Smooth muscle cell (in vitro differentiated cells): ENCODE measurements around the gene DOK4. TPM values are rescaled to one million over a fixed set of nuclear protein-coding genes. Genes with fewer than 3 reads are reported as not detected.

Experiments
- DNase-seq: peaks from one replicate; lab custom pipeline; 2025; ENCODE audit not compliant: unreplicated experiment; lab: John Stamatoyannopoulos, UW
- H2AFZ ChIP-seq: fragments of 200-600 bp; sonication (generic); 2 replicates; pipeline ENCODE4 v1.6.0; 2016; ENCODE audit warnings: antibody characterized with exemption, low read depth, mild to moderate bottlenecking
- H3F3A ChIP-seq: fragments of 200-600 bp; sonication (generic); 2 replicates; pipeline ENCODE4 v1.6.0; 2017; ENCODE audit warnings: antibody characterized with exemption, low read depth
- H3K27ac ChIP-seq: fragments of 200-600 bp; sonication (generic); 2 replicates; pipeline ENCODE4 v1.5.1; 2016; ENCODE audit warnings: low read depth, mild to moderate bottlenecking
- H3K27me3 ChIP-seq: fragments of 200-600 bp; sonication (generic); 2 replicates; pipeline ENCODE4 v1.6.1; 2016; ENCODE audit warnings: low read depth, mild to moderate bottlenecking
- H3K36me3 ChIP-seq: fragments of 200-600 bp; sonication (generic); 2 replicates; pipeline ENCODE4 v1.5.1; 2016; ENCODE audit warnings: low read depth
- H3K4me1 ChIP-seq: fragments of 200-600 bp; sonication (generic); 2 replicates; pipeline ENCODE4 v1.5.1; 2016; ENCODE audit warnings: low read depth
- H3K4me2 ChIP-seq: fragments of 200-600 bp; sonication (generic); 2 replicates; pipeline ENCODE4 v1.6.0; 2016; ENCODE audit warnings: mild to moderate bottlenecking
- H3K4me3 ChIP-seq: fragments of 200-600 bp; sonication (generic); 2 replicates; pipeline ENCODE4 v1.5.1; 2016; ENCODE audit warnings: mild to moderate bottlenecking
- H3K79me2 ChIP-seq: fragments of 200-600 bp; sonication (generic); 2 replicates; pipeline ENCODE4 v1.6.0; 2016; ENCODE audit warnings: low read depth, mild to moderate bottlenecking
- H3K9ac ChIP-seq: fragments of 200-600 bp; sonication (generic); 2 replicates; pipeline ENCODE4 v1.6.0; 2016; ENCODE audit warnings: low read depth
- H3K9me3 ChIP-seq: fragments of 200-600 bp; sonication (generic); replicated peaks from 2 replicates; pipeline ENCODE4 v1.5.1; 2016; ENCODE audit warnings: low read depth
- H4K20me1 ChIP-seq: fragments of 200-600 bp; sonication (generic); 2 replicates; pipeline ENCODE4 v1.6.0; 2016; ENCODE audit warnings: low read depth
- CTCF ChIP-seq: fragments of 200-600 bp; sonication (generic); IDR thresholded peaks from 2 replicates; pipeline ENCODE4 v1.5.1; 2017; ENCODE audit warnings: borderline replicate concordance, mild to moderate bottlenecking, antibody characterized with exemption; ENCODE audit not compliant: insufficient read depth, poor library complexity, severe bottlenecking
- WGBS: methylation state at CpG from one replicate; pipeline ENCODE4 v1.1.7; 2016; ENCODE audit warnings: low lambda C conversion rate; 5-methylcytosine and 5-hydroxymethylcytosine counted together
- polyA plus RNA-seq: library from polyadenylated mRNA; unstranded; fragments of >200 nt; fragmentation: Nextera tagmentation; extraction: Ambion mirVana; gene quantifications from 2 replicates; pipeline ENCODE4 v1.2.1, GENCODE V29; 2016
- total RNA-seq: library from RNA; depleted of rRNA; stranded (reverse); fragments of >200 nt; gene quantifications from 2 replicates; pipeline ENCODE4 v1.2.3, GENCODE V29; 2014

Gene DOK4
- total and polyA plus RNA-seq, 2 experiments from 2014 or later, result 43.5 to 73.6 TPM

GRCh38 chr16:57477531-57478202, 8.6 kb downstream of the DOK4 start:
- TF ChIP-seq CTCF, result no peak
- H3K27ac ChIP-seq, result no peak overlapping the region
- no peak overlapping the region for H3K4me2 ChIP-seq
- no peaks in the 10 kb centered on the region for H3K36me3 ChIP-seq
- H3K27me3 ChIP-seq, result no peaks in the 10 kb centered on the region
- no peaks in the 10 kb centered on the region for H3K9me3 ChIP-seq
- DNase-seq, result no peak
- H3F3A ChIP-seq, result peaks cover 14% of the 10 kb centered on the region
- H3K4me1 ChIP-seq, result peaks cover 30% of the 10 kb centered on the region
- H2AFZ ChIP-seq, result no peak overlapping the region
- H3K4me3 ChIP-seq, result no peak overlapping the region
- peaks cover 53% of the 10 kb centered on the region for H3K79me2 ChIP-seq
- 51% methylated on average over 9 of the region's 9 CpGs for WGBS
- peaks cover 65% of the 10 kb centered on the region for H4K20me1 ChIP-seq
- no peak overlapping the region for H3K9ac ChIP-seq

DNA sequence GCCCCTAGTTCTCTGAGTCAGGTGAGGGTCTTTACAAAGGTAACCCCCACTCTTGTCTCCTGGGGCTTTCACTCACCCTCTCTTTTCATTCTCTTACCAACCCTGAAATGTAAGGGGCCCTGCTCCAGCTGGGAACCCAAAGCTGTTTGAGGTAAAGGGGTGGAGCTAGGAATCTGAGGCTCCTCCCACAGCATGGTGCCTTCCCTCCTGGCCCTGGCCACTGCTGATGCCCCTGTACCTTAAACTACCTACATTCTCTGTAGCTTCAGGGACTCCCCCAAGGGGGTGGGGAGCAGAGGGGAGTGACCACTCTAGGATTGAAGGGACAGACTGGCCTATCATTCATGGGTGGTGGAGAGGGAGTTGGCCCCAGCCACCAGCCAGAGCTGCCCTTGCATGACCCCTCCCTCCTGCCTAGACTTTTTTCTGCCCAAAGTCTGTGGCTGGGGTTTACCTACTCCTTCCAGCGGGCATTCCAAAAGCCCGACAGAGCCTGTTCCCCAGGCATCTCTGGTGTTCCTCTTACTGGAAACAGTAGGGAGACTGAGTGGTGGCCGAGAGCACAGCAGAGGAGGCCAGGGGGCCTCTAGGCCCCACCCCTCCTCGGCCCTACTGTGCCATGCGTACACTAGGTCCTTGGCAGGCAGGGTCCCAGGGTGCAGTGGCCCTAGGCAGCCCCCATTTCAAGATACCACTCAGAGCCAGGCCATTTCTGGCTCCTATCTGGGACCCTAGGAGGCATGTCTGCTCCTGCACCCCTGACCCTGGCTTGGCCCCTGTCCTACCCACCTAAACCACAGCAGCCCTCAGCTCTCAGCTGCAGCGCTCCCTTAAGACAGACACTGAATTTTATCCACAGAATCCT, 9.5 kb downstream of the DOK4 start:
- Histone ChIP-seq H3K9me3 (no peaks in the 10 kb centered on the region), H3K9ac (no peak overlapping the region), H3K4me3 (no peak overlapping the region), H3K4me2 (no peak overlapping the region), H3F3A (peaks cover 14% of the 10 kb centered on the region), H3K36me3 (no peaks in the 10 kb centered on the region), H3K27ac (no peak overlapping the region), H3K4me1 (peaks cover 30% of the 10 kb centered on the region), H4K20me1 (peaks cover 69% of the 10 kb centered on the region), H3K27me3 (no peaks in the 10 kb centered on the region), H2AFZ (no peak overlapping the region), H3K79me2 (peaks cover 46% of the 10 kb centered on the region)
- no peak for DNase-seq
- TF ChIP-seq CTCF, result no peak
- WGBS, result 84% methylated on average over 6 of the region's 6 CpGs

- H3K9me3 ChIP-seq, result no peaks in the 10 kb centered on the region
- H3K4me3 ChIP-seq, result no peak overlapping the region
- H2AFZ ChIP-seq, result no peak overlapping the region
- H3K27me3 ChIP-seq, result no peaks in the 10 kb centered on the region
- peaks cover 69% of the 10 kb centered on the region for H4K20me1 ChIP-seq
- no peak overlapping the region for H3K27ac ChIP-seq
- no peak overlapping the region for H3K4me2 ChIP-seq
- H3K79me2 ChIP-seq, result peaks cover 37% of the 10 kb centered on the region
- 30% methylated on average over 12 of the region's 12 CpGs for WGBS
- H3K9ac ChIP-seq, result no peak overlapping the region
- H3K4me1 ChIP-seq, result peaks cover 30% of the 10 kb centered on the region
- H3K36me3 ChIP-seq, result no peaks in the 10 kb centered on the region
- peak; percentile 57 for TF ChIP-seq CTCF
- no peak for DNase-seq
- peaks cover 13% of the 10 kb centered on the region for H3F3A ChIP-seq
These were observed 10.5 kb downstream of the DOK4 start for GRCh38 chr16:57475711-57476339.
